CD4-positive, alpha-beta T cell treated with Interleukin-6 for 4 hours (primary cell): ENCODE measurements around the gene HMGN5.

Source experiments
- DNase-seq: peaks from one replicate; pipeline ENCODE4 v3.0.0-alpha.2; 2020; ENCODE audit warnings: mixed read lengths

HMGN5 gene

DNA sequence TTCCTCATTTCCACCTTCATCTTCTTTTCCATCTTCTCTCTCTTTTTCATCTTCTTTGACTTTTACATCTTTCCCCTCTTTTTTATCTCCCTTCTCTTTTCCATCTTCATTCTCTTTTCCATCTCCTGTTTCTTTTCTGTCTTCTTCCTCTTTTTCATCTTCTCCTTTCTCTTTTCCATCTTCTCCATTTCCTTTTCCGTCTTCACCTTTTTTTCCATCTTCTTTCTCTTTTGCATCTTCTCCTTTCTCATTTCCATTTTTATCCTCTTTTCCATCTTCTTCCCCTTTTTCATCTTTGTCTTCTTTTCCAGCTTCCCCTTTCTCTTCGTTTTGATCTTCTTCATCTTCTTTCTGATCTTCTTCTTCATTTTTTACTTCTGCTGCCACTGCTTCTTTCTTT, 87.0 kb downstream of the HMGN5 start:
- no peak for DNase-seq

- DNase-seq: no peak
These were observed 91.4 kb downstream of the HMGN5 start for GRCh38 chrX:81110286-81110685.

DNA sequence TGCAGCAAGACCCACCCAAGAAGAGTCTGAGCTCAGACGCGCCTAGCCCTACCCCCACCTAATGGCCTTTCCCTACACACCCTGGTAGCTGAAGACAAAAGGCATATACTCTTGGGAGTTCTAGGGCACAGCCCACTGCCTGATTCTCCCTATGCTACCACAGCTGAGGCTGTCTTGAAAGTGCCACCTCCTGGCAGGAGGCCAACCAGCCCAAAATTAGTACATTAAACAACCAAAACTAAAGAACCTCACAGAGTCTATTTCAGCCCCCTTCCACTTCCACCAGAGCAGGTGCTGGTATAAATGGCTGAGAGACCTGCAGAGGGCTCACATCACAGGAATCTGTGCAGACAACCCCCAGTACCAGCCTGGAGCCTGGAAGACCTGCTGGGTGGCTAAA, 119.1 kb downstream of the HMGN5 start:
- DNase-seq: no peak
